GM12873 (cell line): ENCODE measurements around the gene CEP290.

Experiments
- TF ChIP-seq, protein P1 (sequence below): IDR thresholded peaks from 2 replicates; pipeline ENCODE4 v1.5.1; 2012; ENCODE audit warnings: low read depth, mild to moderate bottlenecking, moderate library complexity, low read length, control low read depth; ENCODE audit not compliant: insufficient read depth; ENCODE audit errors: missing control alignments

Gene CEP290

DNA sequence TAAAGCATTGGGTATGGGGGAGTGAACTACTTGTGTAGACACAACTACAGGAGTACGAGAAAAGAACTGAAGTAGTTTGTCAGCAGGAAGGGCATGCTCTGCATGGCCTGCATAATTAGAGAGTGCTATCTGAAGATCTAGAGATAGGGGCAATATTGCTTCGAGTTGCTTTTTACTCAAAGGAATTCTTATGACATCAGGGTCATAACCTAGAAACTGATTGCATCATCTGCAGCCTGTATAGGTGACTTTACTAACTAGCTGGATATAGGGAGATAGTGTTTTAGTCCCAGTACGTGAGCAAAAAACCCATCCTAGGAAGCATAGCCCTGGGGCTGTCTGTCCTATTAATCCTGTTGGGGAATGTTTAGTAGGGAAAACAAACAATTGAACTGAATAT, 40.0 kb upstream of the CEP290 start:
- TF ChIP-seq, protein P1, sequence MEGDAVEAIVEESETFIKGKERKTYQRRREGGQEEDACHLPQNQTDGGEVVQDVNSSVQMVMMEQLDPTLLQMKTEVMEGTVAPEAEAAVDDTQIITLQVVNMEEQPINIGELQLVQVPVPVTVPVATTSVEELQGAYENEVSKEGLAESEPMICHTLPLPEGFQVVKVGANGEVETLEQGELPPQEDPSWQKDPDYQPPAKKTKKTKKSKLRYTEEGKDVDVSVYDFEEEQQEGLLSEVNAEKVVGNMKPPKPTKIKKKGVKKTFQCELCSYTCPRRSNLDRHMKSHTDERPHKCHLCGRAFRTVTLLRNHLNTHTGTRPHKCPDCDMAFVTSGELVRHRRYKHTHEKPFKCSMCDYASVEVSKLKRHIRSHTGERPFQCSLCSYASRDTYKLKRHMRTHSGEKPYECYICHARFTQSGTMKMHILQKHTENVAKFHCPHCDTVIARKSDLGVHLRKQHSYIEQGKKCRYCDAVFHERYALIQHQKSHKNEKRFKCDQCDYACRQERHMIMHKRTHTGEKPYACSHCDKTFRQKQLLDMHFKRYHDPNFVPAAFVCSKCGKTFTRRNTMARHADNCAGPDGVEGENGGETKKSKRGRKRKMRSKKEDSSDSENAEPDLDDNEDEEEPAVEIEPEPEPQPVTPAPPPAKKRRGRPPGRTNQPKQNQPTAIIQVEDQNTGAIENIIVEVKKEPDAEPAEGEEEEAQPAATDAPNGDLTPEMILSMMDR: no peak

GRCh38 chr12:88179436-88180014, 37.6 kb upstream of the CEP290 start:
- TF ChIP-seq, protein P1: no peak

GRCh38 chr12:88175544-88175943, 33.7 kb upstream of the CEP290 start:
- TF ChIP-seq, protein P1: no peak

DNA sequence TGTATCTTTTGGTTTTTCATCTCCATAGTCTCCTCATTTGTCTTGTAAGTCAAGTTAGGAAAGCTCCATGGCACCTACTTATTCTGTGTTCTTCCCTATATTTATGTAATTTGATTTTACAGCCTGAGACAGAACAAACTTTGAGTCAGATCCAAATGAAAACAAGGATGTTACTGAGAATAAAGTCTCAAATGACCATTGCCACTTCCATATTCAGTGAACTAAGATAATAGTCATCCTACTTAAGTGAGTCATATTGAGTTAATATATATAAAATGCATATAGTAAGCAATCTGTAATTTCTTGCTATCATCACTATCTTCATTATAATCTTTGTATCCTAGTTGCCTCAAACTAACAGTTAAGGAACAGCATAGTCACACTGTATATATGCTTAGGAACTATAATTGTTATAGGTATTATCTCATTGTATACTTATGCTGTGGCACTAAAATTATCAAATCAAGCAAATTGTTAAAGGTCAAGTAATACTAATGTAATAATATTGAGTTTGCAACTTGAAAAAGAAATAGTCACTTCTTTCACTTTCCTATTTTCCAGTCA, 31.0 kb upstream of the CEP290 start:
- TF ChIP-seq, protein P1: no peak

DNA sequence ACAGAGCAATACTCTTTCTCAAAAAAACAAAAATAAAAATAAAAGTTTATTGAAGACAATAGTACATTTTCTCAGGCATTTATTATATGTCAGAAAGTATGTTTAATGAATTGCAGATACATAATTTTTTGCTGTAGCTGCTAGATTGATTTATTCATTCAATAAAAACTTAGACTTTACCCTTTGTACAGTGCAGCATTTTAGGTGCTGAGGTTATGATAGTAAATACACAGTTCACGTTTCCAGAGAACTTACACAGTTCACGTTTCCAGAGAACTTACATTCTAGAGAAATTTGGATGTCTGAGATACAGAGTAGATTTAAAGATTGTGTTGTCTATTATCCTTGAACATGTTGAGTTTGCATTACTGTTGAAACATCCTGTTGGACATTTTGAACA, 25.5 kb upstream of the CEP290 start:
- TF ChIP-seq, protein P1: no peak

DNA sequence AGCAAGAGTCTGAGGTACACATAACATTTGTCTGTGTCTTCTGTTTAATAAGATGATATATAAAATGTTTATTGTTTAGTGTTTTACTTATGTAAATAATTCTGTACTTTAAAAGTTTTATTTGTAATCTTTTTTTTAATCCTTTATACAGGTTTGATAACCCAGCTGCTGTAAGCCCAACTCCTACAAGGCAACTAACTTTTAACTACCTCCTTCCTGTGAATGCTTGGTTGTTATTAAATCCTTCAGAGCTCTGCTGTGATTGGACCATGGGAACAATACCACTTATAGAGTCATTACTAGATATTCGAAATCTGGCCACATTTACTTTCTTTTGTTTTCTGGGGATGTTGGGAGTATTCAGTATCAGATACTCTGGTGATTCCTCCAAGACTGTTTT, 24.3 kb upstream of the CEP290 start:
- TF ChIP-seq, protein P1: no peak

DNA sequence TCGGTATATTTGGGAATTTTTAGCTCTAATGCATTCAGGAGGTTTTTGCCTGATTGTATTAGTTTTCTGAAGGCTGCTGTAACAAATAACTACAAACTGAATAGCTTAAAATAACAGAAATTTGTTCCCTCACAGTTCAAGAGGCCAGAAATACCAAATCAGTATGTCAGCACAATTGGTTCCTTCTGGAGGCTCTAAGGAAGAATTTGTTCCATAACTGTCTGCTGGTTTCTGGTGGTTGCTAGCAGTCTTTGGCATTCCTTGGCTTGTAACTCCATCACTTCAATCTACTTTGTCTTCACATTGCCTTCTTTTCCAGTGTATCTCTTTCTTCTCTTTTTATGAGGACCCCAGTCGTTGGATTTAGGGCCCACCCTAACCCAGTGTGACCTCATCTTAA, 21.5 kb upstream of the CEP290 start:
- TF ChIP-seq, protein P1: no peak
